Stimulated activated effector memory CD8-positive, alpha-beta T cell treated with anti-CD3 and anti-CD28 coated beads, Interleukin-12 subunit alpha, Interleukin-12 subunit beta, amount 100 ng/mL, for 72 hours (primary cell): Measurements from ENCODE around the gene KLHL2.
"Not testable (repeated sequence)": the region's sequence is repeated elsewhere in the genome, so short reads cannot be mapped to it uniquely, and the experiment has no call there.

Source experiments
- ATAC-seq: fragments of 150-1000 bp; cut with Tn5 transposase; 2 replicates; pipeline ENCODE4 v1.10.0; 2021
- DNase-seq, 2 donors: peaks; one replicate each; pipeline ENCODE4 v3.0.0; 2021 to 2022; ENCODE audit warnings: low spot score in 2 of 2
- H3K27ac Mint-ChIP-seq: one replicate; pipeline ENCODE4 v1.8.0; 2022; ENCODE audit warnings: mild to moderate bottlenecking, mixed read lengths
- H3K36me3 Mint-ChIP-seq: one replicate; pipeline ENCODE4 v1.8.0; 2022; ENCODE audit warnings: mild to moderate bottlenecking, mixed read lengths
- H3K4me1 Mint-ChIP-seq: one replicate; pipeline ENCODE4 v1.8.0; 2022; ENCODE audit warnings: mixed read lengths
- H3K4me3 Mint-ChIP-seq: one replicate; pipeline ENCODE4 v1.8.0; 2022; ENCODE audit warnings: mild to moderate bottlenecking, mixed read lengths
- H3K9me3 Mint-ChIP-seq: one replicate; pipeline ENCODE4 v1.8.0; 2022; ENCODE audit warnings: mixed read lengths

The KLHL2 gene

DNA sequence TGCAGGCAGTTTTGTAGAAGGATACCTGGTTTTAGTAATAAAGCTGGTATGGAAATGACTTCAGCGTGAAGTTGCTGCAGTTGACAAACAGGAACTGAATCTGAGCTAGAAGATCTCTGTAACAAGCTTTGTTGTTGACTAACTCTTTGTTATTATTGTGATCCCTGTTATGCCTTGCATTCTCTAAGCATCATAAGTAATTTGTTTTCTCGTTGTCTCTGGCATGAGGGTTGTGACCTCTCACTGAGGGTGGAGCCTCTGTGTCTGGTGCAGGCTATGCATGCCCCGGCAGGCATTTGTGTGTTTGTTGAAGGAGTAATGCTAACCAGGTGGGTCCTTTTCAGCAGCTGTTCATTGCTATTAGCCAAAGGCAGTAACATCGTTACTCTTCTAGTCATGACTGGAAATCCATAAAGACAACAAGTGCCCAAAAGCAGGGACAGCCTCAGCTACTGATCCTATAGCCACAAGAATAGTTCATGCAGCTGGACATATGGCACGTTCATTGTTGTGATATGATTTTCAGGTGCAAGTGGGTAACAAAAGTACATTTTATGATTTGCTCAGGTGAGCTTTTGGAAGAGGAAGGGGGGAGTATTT lies 30.8 kb downstream of the KLHL2 start:
- H3K4me3 Mint-ChIP-seq, H3K9me3 Mint-ChIP-seq, H3K27ac Mint-ChIP-seq, DNase-seq, ATAC-seq: not testable (repeated sequence)
- peaks cover 31% of the 10 kb centered on the region for H3K36me3 Mint-ChIP-seq
- H3K4me1 Mint-ChIP-seq: peaks cover 17% of the 10 kb centered on the region

DNA sequence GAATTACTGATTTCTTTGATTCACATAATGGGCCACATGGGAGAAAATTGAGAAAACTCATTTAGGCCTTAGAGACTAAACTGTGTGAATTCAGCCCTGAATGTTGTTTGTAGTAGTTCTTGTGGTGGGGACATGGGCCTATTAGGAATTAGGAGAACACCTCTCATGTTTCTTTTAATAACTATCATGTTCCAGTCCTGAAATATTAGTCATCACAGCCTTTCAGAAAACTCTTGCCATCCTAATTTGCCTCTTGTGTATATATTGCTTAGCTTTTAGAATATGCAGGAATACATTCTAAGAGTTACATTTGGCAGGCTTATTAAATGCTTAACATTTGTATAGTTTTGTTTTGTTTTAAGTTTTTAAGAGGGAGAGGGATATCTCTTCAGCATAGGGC lies 33.4 kb downstream of the KLHL2 start:
- H3K27ac Mint-ChIP-seq, H3K4me3 Mint-ChIP-seq, H3K4me1 Mint-ChIP-seq, ATAC-seq, H3K9me3 Mint-ChIP-seq, DNase-seq: not testable (repeated sequence)
- H3K36me3 Mint-ChIP-seq: peaks cover 36% of the 10 kb centered on the region

DNA sequence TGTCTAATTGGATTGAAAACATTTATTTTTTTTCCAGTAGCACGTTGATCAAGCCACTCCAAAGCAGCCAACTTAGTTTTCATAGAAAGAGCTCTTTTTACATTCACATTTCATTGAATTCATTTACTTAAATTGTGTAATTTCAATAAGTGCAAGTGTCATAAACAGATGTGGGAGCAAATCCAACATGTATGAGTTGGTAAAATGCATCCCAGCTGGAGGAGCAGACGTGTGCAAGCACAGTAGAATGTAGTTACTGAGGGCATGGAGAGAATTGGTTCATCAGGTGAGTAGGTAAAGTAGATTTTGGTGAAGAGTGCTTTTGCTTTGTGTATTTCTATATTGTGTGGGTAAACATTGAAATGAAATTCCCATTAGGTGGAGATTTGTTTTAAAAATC lies 36.8 kb downstream of the KLHL2 start:
- DNase-seq, ATAC-seq, H3K9me3 Mint-ChIP-seq, H3K4me3 Mint-ChIP-seq, H3K4me1 Mint-ChIP-seq: not testable (repeated sequence)
- H3K27ac Mint-ChIP-seq: peak overlapping the region; percentile 18
- peaks cover 30% of the 10 kb centered on the region for H3K36me3 Mint-ChIP-seq

DNA sequence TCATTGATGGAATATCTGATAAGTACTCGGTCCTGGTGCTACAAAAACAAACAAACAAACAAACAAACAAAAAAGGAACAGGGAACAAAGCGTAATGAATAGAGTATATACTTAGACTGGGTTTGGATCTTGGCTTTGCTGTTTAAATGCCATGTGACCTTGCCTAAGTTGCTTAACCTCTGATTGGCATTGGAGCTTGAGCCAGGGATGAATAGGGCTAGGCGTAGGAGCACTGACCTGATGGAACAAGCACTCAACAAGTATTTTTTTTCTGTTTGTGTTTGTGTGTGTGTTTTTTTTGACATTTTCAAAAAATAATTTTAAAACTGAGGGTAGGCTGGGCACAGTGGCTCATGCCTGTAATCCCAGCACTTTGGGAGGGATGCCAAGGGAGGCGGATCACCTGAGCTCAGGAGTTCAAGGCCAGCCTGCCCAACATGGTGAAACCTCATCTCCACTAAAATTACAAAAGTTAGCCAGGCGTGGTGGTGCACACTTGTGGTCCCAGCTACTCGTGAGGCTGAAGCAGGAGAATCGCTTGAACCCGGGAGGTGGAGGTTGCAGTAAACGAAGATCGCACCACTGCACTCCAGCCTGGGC lies 37.3 kb downstream of the KLHL2 start:
- H3K36me3 Mint-ChIP-seq: peaks cover 25% of the 10 kb centered on the region
- DNase-seq, ATAC-seq, H3K9me3 Mint-ChIP-seq, H3K4me3 Mint-ChIP-seq, H3K27ac Mint-ChIP-seq, H3K4me1 Mint-ChIP-seq: not testable (repeated sequence)

DNA sequence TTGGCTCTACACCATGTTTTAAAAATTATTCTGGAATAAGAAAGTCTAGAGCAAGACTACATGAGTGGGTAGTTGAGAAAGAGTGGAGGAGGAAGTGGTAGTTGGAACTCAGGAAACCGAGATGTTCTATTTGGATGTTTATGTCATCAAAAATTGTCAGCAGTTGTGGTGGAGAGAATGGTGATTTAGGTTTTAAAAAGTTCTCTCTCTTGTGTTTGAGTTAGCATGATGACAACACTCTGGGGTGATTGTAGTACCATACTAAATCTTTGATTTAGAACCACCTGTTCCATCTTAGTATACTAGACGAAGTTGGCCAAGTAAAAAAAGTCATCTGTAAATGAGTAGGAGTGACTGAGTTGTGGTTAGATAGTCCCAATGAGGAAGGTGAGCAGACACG lies 40.7 kb downstream of the KLHL2 start:
- Mint-ChIP-seq H3K4me3 (no peak overlapping the region), H3K27ac (no peak overlapping the region), H3K9me3 (no peaks in the 10 kb centered on the region), H3K4me1 (no peaks in the 10 kb centered on the region), H3K36me3 (peaks cover 7% of the 10 kb centered on the region)
- ATAC-seq (peak; percentile 74), DNase-seq (no peak)

DNA sequence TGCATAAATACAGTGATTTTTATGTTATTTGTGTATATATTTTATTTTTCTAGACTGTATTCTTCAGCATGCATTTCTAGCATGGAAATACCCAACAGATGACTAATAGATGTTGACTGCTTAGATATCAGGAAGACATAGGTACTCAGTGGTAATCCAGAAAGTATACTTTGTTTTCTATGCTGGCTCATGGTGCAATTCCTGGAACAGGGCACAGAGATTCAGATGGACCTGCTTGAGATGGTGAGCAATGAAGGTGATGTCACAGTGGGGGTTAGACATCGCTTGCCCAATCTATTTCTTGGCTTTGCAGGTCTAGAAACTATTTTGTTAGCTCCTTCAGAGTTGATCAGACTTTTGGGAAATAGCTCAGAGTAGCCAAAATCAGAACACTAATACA lies 41.5 kb downstream of the KLHL2 start:
- H3K4me1 Mint-ChIP-seq, H3K9me3 Mint-ChIP-seq, H3K27ac Mint-ChIP-seq, H3K36me3 Mint-ChIP-seq, H3K4me3 Mint-ChIP-seq, DNase-seq: not testable (repeated sequence)
- peak; percentile 90 for ATAC-seq

DNA sequence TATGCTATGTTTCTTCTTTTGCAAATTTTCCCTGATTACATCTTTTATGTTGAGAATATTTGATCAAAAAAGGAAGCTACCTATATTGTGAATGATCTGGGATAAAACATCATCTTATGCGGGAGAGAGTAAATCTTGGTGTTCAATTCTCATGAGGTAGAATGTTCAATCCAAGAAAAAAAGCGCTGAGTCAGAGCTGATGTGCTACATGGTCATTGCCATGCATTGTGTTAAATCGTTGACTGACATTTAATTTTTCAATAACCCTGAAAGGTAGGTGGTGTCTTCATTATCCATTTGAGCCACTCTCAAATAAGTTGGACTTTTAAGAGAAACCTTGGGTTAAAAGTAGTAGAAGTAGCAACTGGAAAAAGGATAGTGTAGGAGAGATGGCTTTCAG lies 47.4 kb downstream of the KLHL2 start:
- not testable (repeated sequence) for H3K9me3 Mint-ChIP-seq, DNase-seq, H3K27ac Mint-ChIP-seq, H3K36me3 Mint-ChIP-seq, H3K4me3 Mint-ChIP-seq, ATAC-seq
- peaks cover 23% of the 10 kb centered on the region for H3K4me1 Mint-ChIP-seq

DNA sequence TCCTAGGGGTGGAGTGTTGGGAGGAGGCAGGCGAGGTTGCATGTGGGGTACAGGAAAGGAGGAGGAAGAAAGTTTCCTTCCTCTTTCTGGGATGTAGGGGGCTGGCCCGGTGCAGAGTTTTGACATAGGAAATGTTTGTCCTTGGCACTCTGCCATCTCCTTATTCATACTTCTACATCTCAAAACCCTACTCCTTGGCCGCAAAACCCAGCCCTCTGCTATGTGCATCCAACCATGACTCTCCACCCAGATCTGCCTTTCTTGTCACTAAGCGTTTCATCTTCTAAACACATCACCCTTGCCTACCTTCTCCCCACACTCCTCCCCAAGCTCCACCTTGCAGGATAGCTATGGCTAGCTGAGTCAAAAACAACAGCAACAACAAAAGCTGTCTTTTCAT lies 48.1 kb downstream of the KLHL2 start:
- H3K4me1 Mint-ChIP-seq: peaks cover 23% of the 10 kb centered on the region
- not testable (repeated sequence) for H3K4me3 Mint-ChIP-seq, DNase-seq, H3K36me3 Mint-ChIP-seq, H3K9me3 Mint-ChIP-seq
- ATAC-seq: peak; percentile 97
- peak overlapping the region; percentile 27 for H3K27ac Mint-ChIP-seq

DNA sequence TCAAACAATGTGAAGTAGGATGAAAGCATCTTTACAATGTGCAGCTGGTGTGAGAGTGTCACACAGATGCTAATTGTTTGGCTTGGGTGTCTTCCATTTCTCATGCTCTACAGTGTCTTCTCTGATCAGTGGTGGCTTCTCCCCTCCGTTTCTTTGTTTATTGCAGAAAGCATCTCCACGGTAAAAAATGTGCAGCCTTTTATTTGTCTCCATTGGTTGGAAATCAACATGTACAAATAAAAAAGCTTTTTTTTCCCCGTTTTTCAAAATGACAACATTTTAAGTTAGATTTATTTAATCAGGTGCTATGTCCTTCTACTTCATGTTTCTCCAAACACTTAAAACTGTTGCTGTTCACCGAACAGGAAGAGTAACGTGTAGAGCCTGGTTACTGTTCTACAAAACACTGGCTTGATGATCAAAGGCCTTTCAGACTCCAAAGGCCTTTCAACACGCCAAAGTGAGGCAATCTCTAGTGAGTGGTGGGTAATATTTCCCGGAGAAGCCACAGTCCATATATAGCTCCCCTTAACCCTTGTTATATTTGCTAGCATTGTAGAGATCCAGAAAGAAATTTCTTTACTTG lies 48.8 kb downstream of the KLHL2 start:
- not testable (repeated sequence) for H3K4me3 Mint-ChIP-seq, H3K36me3 Mint-ChIP-seq, H3K27ac Mint-ChIP-seq, H3K9me3 Mint-ChIP-seq, ATAC-seq, DNase-seq
- peaks cover 23% of the 10 kb centered on the region for H3K4me1 Mint-ChIP-seq

DNA sequence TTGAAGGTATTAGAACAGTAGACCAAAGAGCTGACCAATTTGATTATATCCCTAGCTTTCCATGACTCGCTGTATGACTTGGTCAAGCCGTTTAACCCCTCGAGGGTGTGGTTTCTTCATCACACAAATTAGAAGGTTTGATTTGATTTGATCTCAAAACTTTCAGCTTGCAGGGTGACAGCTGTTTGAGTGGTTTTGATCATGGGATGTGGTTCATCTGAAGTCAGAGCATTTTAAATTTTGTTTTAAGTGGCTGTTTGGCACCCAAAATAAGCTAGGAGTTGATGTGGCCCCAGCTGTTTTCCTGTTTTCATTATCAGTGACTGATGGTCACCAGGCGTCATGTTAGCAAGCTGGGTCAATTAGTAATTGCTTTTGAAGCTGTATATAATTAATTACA lies 52.4 kb downstream of the KLHL2 start:
- not testable (repeated sequence) for H3K9me3 Mint-ChIP-seq, DNase-seq
- peaks cover 23% of the 10 kb centered on the region for H3K4me1 Mint-ChIP-seq

DNA sequence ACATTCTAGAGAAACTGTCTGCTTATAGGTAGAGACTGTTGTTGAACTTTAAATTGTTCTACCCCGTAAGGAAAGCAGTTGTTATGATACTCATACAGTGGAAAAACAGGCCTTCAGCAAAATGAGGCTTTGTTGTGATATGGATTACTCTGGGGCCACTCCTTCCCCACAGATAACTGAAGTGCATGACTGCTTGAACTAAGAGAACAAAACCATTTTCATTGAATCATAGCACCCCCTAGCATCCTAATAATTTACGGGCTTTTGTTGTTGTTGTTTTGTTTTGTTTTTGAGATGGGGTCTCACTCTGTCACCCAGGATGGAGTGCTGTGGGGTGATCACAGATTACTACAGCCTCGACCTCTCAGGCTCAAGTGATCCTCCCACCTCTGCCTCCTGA lies 54.9 kb downstream of the KLHL2 start:
- H3K4me1 Mint-ChIP-seq, H3K27ac Mint-ChIP-seq, H3K4me3 Mint-ChIP-seq, ATAC-seq, H3K9me3 Mint-ChIP-seq, DNase-seq: not testable (repeated sequence)
- H3K36me3 Mint-ChIP-seq: peaks cover 27% of the 10 kb centered on the region

More for the DNA sequence above, 52.4 kb downstream of the KLHL2 start:
- H3K4me3 Mint-ChIP-seq, ATAC-seq, H3K27ac Mint-ChIP-seq: not testable (repeated sequence)
- peaks cover 19% of the 10 kb centered on the region for H3K36me3 Mint-ChIP-seq

DNA sequence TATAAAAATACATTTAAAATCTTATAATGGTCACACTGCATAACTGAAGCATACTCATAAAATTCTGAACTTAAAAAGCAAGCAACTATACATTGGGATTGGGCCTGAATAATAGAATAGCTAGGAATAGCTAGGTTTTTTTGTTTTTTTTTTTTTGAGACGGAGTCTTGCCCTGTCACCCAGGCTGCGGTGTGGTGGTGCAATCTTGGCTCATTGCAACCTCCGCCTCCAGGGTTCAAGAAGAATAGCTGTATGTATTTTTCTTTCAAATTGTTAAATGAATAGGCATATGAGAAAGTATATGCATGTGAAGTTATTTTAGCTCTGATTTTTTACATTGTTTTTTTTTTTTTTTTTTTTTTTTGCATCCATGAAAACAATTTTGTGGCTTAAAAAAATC lies 56.1 kb downstream of the KLHL2 start:
- peaks cover 27% of the 10 kb centered on the region for H3K36me3 Mint-ChIP-seq
- H3K27ac Mint-ChIP-seq: not testable (repeated sequence)

DNA sequence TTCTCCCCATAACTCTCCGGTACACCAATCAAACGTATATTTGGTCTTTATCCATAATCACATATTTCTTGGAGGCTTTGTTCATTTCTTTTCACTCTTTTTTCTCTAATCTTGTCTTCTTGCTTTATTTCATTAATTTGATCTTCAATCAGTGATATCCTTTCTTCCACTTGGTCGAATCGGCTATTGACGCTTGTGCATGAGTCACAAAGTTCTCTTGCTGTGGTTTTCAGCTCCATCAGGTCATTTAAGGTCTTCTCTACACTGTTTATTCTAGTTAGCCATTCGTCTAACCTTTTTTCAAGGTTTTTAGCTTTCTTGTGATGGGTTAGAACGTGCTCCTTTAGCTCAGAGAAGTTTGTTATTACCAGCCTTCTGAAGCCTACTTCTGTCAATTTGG lies 62.6 kb downstream of the KLHL2 start:
- H3K27ac Mint-ChIP-seq, H3K9me3 Mint-ChIP-seq, H3K4me3 Mint-ChIP-seq, ATAC-seq, DNase-seq: not testable (repeated sequence)
- peaks cover 27% of the 10 kb centered on the region for H3K4me1 Mint-ChIP-seq
- H3K36me3 Mint-ChIP-seq: peaks cover 25% of the 10 kb centered on the region

More for the DNA sequence above, 56.1 kb downstream of the KLHL2 start:
- not testable (repeated sequence) for H3K4me1 Mint-ChIP-seq, ATAC-seq, H3K4me3 Mint-ChIP-seq, DNase-seq, H3K9me3 Mint-ChIP-seq

DNA sequence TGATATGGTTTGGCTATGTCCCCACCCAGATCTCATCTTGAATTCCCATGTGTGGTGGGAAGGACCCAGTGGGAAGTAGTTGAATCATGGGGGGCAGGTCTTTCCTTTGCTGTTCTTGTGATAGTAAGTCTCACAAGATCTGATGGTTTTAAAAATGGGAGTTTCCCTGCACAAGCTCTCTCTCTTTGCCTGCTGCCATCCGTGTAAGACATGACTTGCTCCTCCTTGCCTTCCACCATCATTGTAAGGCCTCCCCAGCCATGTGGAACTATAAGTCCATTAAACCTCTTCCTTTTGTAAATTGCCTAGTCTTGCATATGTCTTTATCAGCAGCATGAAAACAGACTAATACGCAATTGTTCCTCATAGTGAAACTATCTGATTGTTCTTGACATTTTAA lies 66.1 kb downstream of the KLHL2 start:
- not testable (repeated sequence) for H3K4me3 Mint-ChIP-seq, H3K9me3 Mint-ChIP-seq, DNase-seq, H3K27ac Mint-ChIP-seq, ATAC-seq
- Mint-ChIP-seq H3K4me1 (peaks cover 20% of the 10 kb centered on the region), H3K36me3 (peaks cover 31% of the 10 kb centered on the region)

DNA sequence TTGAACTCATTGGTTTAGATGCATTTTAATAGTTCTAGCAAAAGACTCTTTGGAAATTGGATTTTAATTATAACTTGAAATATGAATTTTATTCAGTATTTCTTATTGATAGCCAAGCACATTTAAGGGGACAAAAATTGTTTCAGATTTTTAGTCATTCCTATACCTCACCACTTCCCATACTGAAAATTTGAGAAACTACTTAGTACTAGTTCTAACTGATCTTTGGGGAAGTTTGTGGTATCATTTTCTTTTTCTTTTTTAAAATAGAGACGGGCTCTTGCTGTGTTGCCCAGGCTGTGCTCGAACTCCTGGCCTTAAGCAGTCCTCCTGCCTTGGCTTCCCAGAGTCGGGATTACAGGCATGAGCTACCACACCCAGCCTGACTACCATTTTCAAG lies 68.0 kb downstream of the KLHL2 start:
- DNase-seq, H3K4me1 Mint-ChIP-seq, H3K4me3 Mint-ChIP-seq, ATAC-seq, H3K27ac Mint-ChIP-seq, H3K9me3 Mint-ChIP-seq: not testable (repeated sequence)
- H3K36me3 Mint-ChIP-seq: peaks cover 31% of the 10 kb centered on the region

DNA sequence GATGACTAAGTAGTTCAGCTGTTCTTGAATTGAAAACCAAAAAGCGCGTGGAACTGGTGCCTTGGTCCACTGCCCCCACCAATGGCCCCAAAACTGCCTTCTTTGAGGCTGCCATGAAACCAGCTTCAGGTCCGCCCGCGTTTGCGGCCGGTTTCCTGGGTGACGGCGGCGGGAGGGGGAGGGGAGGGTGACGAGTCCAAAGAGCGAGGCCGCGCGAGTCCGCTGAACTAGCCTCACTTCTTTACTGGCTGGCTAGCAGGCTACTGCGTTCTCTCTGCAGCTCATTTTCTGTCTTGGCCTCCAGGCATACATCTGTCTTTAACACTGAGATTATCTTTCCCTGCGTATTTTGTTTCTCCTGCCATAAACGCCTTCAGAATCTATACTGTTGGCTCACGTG lies 72.2 kb downstream of the KLHL2 start:
- not testable (repeated sequence) for DNase-seq, ATAC-seq, H3K4me1 Mint-ChIP-seq, H3K27ac Mint-ChIP-seq, H3K9me3 Mint-ChIP-seq, H3K4me3 Mint-ChIP-seq
- H3K36me3 Mint-ChIP-seq: peaks cover 15% of the 10 kb centered on the region
